ENCODE data around the gene RORC. TPM values are rescaled to one million over a fixed set of nuclear protein-coding genes. Genes with fewer than 3 reads are reported as not detected.

The RORC gene
- total RNA-seq, 1 donor from 2014 or later: 0.94 TPM

DNA sequence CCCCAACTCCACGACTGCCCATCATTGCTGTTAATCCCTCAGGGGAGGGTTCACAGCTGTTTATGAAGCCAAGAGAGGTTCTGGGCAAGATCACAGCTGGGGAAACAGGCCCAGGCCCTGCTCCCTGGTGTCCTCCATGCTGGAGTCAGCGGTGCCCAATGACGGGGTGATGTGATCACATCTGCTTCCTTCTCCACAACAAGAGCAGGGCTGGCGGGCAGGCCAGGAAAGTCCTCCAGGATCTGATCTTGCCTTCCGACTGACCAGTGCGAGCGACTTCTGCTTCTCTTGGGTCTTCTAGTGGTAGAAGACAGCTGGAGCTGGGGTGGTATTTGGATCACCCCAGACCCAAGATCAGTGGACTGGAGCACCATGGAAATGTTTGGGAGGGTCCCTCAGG, 25.4 kb downstream of the RORC start:
- peaks cover 13% of the 10 kb centered on the region for H3K27me3 Mint-ChIP-seq (ENCODE audit: low read depth)
- no peak overlapping the region for H3K4me3 Mint-ChIP-seq (ENCODE audit: low read depth)
- no peak overlapping the region for H3K27ac Mint-ChIP-seq
- DNase-seq (ENCODE audit: low spot score): no peak
- intact Hi-C loops (cut with micrococcal nuclease): no loop called here
- H3K36me3 Mint-ChIP-seq (ENCODE audit: low read depth): no peaks in the 10 kb centered on the region
- H3K9me3 Mint-ChIP-seq: no peaks in the 10 kb centered on the region
- H3K4me1 Mint-ChIP-seq (ENCODE audit: low read depth): no peaks in the 10 kb centered on the region

DNA sequence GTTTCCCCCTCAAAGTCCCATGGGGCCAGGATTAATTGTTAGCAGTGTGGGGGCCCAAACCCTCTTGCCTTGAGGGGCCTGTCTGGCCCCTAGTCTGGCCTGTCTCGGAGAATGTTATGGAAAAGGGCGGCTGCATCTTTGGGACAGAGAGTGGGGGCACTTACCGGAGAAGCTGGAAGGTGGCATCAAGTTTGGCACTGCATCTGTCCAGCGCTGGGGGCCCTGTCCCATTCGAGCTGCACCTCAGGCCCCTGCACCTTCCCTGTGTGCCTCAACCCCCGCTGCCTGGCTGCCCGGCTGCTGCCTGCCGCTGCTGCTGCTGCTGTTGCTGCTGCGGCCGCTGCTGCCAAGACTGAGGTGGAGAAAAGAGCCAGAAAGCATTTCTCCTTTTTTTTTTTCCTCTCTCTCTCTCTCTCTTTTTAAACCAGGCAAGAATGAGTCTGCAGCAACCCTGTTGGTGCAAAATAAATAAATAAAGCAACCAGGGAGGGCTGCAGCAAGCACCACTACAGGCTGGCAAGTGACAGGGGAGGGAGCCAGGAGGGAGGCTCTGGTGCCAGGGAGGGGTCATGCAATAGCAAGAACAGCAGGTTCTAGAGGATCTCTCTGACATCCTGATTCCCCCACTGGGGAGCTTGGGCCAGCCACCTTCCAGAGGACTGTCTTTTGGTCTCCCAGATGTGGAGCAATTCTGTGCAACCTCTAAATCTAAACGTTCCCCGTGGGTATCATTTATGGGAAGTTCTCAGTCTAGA, 26.4 kb downstream of the RORC start, which contains the start of gene LINGO4:
Gene LINGO4, minus strand, starts transcription at position 354 of the 755 bp plus-strand sequence. CDS start 2,715 bp downstream, outside the sequence.
- Mint-ChIP-seq H3K36me3 (ENCODE audit: low read depth) (no peaks in the 10 kb centered on the region), H3K9me3 (no peaks in the 10 kb centered on the region), H3K4me1 (ENCODE audit: low read depth) (no peaks in the 10 kb centered on the region), H3K27ac (no peak within 1 kb of the TSS), H3K4me3 (ENCODE audit: low read depth) (no peak within 1 kb of the TSS), H3K27me3 (ENCODE audit: low read depth) (peaks cover 16% of the 10 kb centered on the region)
- intact Hi-C loops (cut with micrococcal nuclease): no loop called here
- DNase-seq (ENCODE audit: low spot score): no peak

DNA sequence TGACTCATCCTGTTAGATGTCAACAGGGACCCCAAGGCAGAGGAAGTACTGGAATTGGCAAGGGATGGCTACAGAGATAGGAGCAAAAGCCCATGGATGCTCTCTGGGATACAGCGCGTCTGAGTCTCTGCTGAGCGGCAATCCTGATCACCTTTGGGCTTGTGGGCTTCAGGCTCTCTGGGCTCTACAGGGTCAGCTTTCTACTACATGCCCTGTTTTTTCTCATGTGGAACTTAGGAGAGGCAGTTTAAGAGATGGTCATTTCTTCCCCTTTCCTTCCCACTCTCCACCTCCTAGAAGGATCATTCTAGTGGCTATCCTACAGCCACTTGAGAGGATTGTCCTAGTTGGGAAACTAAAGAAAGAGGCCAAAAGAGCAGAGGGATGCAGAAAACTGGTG, 27.7 kb downstream of the RORC start:
- H3K27ac Mint-ChIP-seq: no peak overlapping the region
- no peak for DNase-seq (ENCODE audit: low spot score)
- H3K9me3 Mint-ChIP-seq: no peaks in the 10 kb centered on the region
- intact Hi-C loops (cut with micrococcal nuclease): no loop called here
- no peaks in the 10 kb centered on the region for H3K4me1 Mint-ChIP-seq (ENCODE audit: low read depth)
- no peak overlapping the region for H3K4me3 Mint-ChIP-seq (ENCODE audit: low read depth)
- H3K27me3 Mint-ChIP-seq (ENCODE audit: low read depth): peaks cover 20% of the 10 kb centered on the region
- no peaks in the 10 kb centered on the region for H3K36me3 Mint-ChIP-seq (ENCODE audit: low read depth)

DNA sequence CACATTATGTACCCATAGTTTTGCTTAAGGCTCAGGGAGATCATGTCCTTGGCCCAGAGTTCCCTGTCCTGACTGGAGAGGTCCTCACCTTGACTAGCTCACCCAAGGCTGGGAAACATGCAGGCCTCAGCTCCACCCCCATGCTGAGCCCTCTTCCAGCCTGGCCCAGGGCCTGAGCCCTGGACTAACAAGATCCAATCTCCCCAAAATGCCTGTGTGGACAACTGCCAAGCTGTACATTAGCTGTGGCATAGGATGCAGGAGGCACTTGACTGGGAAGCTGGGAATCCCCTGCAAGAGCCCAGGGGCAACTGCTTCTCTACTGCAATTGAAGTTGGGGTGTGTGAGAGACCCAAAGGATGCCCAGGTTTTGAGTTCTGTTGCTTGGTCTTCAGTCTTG, 28.4 kb downstream of the RORC start:
- no peaks in the 10 kb centered on the region for H3K4me1 Mint-ChIP-seq (ENCODE audit: low read depth)
- H3K27ac Mint-ChIP-seq: no peak overlapping the region
- DNase-seq (ENCODE audit: low spot score): no peak
- H3K9me3 Mint-ChIP-seq: no peaks in the 10 kb centered on the region
- no peaks in the 10 kb centered on the region for H3K36me3 Mint-ChIP-seq (ENCODE audit: low read depth)
- no peak overlapping the region for H3K4me3 Mint-ChIP-seq (ENCODE audit: low read depth)
- peaks cover 15% of the 10 kb centered on the region for H3K27me3 Mint-ChIP-seq (ENCODE audit: low read depth)
- intact Hi-C loops (cut with micrococcal nuclease): no loop called here

DNA sequence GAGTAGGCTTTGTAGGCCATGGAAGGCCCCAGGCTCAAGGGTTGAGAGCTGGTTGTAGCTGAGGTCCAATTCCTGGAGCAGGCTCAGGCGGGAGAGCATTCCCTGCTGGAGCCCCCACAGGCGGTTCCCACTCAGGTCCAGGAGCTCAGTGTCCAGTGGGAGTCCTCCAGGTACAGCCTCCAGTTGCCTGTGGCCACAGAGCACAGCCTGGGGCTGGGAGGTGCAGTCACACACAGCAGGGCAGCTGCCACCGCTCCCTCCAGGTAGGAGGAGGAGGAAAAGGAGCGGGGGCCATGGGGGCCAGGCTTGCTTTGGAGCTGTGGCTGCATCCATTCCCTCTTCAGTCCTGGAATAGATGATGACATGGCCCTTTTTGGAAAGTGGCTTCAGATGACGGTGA, 29.2 kb downstream of the RORC start:
- Mint-ChIP-seq H3K27me3 (ENCODE audit: low read depth) (peaks cover 12% of the 10 kb centered on the region), H3K27ac (no peak overlapping the region), H3K36me3 (ENCODE audit: low read depth) (no peaks in the 10 kb centered on the region), H3K4me1 (ENCODE audit: low read depth) (no peaks in the 10 kb centered on the region), H3K9me3 (no peaks in the 10 kb centered on the region), H3K4me3 (ENCODE audit: low read depth) (no peak overlapping the region)
- no peak for DNase-seq (ENCODE audit: low spot score)
- intact Hi-C loops (cut with micrococcal nuclease): no loop called here

DNA sequence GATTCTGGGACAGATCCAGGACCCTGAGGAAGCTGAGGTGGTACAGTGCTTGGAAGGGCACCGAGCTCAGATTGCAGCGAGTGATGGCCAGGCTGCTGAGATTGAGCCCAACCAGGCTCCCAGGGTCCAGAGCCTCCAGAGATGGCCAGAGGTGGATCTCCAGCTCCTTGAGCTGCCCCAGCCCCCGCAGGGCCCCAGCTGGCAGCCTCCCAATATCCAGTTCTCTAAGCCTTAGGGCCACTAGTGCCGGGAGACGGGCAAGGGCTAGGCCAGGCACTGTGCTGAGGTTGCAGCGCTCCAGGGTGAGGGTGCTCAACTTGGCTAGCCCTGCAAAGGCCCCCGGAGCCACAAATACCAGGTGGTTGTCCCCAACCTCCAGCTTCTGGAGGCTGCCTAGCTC, 29.8 kb downstream of the RORC start:
- no peaks in the 10 kb centered on the region for H3K9me3 Mint-ChIP-seq
- H3K27ac Mint-ChIP-seq: no peak overlapping the region
- H3K4me1 Mint-ChIP-seq (ENCODE audit: low read depth): no peaks in the 10 kb centered on the region
- no peak overlapping the region for H3K4me3 Mint-ChIP-seq (ENCODE audit: low read depth)
- H3K36me3 Mint-ChIP-seq (ENCODE audit: low read depth): no peaks in the 10 kb centered on the region
- intact Hi-C loops (cut with micrococcal nuclease): no loop called here
- no peak for DNase-seq (ENCODE audit: low spot score)
- peaks cover 12% of the 10 kb centered on the region for H3K27me3 Mint-ChIP-seq (ENCODE audit: low read depth)

DNA sequence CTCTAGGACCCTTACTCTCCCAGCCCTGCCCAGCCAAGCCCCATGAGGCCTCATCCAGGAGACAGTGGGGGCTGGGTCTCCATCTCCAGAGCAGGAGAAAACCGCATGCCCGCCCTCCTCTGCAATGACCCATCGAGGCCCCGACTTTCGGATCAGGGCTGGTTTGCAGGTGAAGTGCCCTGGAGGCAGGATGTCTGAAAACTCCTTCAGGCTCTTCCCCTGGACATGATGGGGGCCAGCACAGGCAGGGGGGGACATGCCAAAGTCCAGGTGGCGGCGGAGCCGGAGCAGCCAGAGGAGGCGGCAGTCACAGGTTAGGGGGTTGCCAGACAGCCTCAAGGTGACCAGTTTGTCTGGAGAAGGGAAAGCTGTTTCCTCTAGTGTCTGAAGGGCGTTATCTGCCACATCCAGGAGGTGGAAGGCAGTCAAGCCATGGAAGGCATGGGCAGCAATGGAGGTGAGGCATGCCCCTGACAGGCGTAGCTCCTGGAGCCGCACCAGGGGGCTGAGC, 30.2 kb downstream of the RORC start:
- no peaks in the 10 kb centered on the region for H3K36me3 Mint-ChIP-seq (ENCODE audit: low read depth)
- peaks cover 12% of the 10 kb centered on the region for H3K27me3 Mint-ChIP-seq (ENCODE audit: low read depth)
- no peaks in the 10 kb centered on the region for H3K9me3 Mint-ChIP-seq
- no peak overlapping the region for H3K4me3 Mint-ChIP-seq (ENCODE audit: low read depth)
- H3K27ac Mint-ChIP-seq: no peak overlapping the region
- no peaks in the 10 kb centered on the region for H3K4me1 Mint-ChIP-seq (ENCODE audit: low read depth)
- intact Hi-C loops (cut with micrococcal nuclease): no loop called here
- no peak for DNase-seq (ENCODE audit: low spot score)

DNA sequence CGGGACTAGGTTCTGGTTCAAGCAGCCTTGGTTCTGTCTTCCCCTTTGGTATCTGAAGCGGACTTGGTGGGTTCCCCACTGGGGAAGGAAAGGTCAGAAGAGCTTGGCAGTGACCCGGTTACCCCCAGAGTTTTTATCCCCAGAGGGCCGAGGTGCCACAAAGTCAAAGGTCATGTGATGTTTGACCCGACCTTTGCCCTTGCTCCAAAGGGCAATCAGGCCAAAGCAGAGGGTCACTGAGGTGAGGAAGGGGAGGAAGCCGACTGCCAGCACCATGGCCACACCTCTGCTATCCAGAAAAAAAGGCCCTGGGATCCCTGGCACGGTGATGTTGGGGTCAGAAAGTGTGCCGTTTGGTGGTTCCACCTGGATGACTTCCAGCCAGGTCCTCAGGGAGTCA, 30.8 kb downstream of the RORC start:
- no peak overlapping the region for H3K27ac Mint-ChIP-seq
- intact Hi-C loops (cut with micrococcal nuclease): no loop called here
- H3K36me3 Mint-ChIP-seq (ENCODE audit: low read depth): no peaks in the 10 kb centered on the region
- H3K4me3 Mint-ChIP-seq (ENCODE audit: low read depth): no peak overlapping the region
- no peak for DNase-seq (ENCODE audit: low spot score)
- peaks cover 12% of the 10 kb centered on the region for H3K27me3 Mint-ChIP-seq (ENCODE audit: low read depth)
- H3K4me1 Mint-ChIP-seq (ENCODE audit: low read depth): no peaks in the 10 kb centered on the region
- no peaks in the 10 kb centered on the region for H3K9me3 Mint-ChIP-seq

DNA sequence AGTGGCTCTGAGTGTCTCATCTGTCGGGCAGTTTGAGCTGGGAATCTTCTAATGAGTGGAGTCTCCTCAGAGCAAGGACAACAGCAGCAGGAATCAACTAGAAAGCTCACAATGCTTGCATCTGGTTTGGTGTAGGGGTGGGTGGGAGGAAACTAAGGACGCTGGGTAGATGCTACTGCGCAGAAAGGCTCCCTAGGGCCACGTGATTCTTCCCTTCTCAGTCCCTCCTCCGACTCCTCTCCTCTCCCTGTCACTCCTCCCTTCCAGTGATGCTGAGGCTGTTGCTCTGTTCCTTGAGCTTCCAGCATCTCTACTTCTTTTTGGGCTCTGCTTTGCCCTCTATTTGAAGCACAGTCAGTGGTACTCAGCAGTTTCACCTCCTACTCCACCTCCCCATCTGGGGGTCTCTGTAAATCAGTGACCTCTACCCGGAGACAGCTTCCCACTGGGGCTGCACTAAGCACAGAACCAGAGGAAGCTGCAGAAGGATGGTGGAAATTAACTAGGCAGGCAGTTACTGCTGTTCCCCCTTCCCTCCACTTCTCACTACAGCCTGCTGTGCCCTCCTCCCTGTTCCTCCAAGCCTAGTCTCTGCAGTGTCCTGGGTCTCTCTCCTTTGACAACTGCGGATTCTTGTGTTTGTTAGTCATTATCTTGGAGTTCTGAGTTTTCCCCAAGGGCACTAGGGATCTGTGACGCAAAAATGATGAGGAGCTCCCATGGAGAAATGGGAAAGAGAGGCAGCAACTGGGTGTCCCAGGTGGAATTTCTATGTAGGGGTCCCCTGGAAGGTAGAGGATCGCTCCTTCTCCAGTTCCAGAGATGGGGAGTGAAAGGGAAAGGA, 32.2 kb downstream of the RORC start:
- H3K9me3 Mint-ChIP-seq: no peaks in the 10 kb centered on the region
- no peak overlapping the region for H3K27ac Mint-ChIP-seq
- H3K4me1 Mint-ChIP-seq (ENCODE audit: low read depth): no peaks in the 10 kb centered on the region
- H3K36me3 Mint-ChIP-seq (ENCODE audit: low read depth): no peaks in the 10 kb centered on the region
- H3K27me3 Mint-ChIP-seq (ENCODE audit: low read depth): peaks cover 7% of the 10 kb centered on the region
- intact Hi-C loops (cut with micrococcal nuclease): no loop called here
- DNase-seq (ENCODE audit: low spot score): no peak
- no peak overlapping the region for H3K4me3 Mint-ChIP-seq (ENCODE audit: low read depth)

DNA sequence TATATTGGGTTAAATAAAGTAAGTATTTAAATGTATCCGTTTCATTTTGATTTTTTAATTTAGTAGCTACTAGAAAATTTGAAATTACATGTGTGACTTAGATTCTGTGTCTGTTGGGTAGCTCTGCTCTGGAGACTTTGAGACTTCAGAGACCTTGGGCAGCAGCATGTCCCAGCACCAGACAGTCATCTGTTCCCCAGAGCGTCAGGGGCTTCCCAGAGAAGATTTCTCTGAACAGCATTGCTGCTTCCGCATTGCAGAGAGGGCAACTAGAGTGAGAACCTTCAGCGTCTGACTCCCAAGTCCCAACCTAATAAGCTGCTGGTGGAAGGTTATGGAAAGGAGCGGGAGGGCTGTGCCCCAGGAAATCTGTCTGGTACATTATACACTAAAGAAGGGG, 33.0 kb downstream of the RORC start:
- H3K9me3 Mint-ChIP-seq: no peaks in the 10 kb centered on the region
- no peaks in the 10 kb centered on the region for H3K4me1 Mint-ChIP-seq (ENCODE audit: low read depth)
- intact Hi-C loops (cut with micrococcal nuclease): no loop called here
- no peak overlapping the region for H3K27ac Mint-ChIP-seq
- peaks cover 7% of the 10 kb centered on the region for H3K27me3 Mint-ChIP-seq (ENCODE audit: low read depth)
- no peak overlapping the region for H3K4me3 Mint-ChIP-seq (ENCODE audit: low read depth)
- no peak for DNase-seq (ENCODE audit: low spot score)
- H3K36me3 Mint-ChIP-seq (ENCODE audit: low read depth): no peaks in the 10 kb centered on the region

DNA sequence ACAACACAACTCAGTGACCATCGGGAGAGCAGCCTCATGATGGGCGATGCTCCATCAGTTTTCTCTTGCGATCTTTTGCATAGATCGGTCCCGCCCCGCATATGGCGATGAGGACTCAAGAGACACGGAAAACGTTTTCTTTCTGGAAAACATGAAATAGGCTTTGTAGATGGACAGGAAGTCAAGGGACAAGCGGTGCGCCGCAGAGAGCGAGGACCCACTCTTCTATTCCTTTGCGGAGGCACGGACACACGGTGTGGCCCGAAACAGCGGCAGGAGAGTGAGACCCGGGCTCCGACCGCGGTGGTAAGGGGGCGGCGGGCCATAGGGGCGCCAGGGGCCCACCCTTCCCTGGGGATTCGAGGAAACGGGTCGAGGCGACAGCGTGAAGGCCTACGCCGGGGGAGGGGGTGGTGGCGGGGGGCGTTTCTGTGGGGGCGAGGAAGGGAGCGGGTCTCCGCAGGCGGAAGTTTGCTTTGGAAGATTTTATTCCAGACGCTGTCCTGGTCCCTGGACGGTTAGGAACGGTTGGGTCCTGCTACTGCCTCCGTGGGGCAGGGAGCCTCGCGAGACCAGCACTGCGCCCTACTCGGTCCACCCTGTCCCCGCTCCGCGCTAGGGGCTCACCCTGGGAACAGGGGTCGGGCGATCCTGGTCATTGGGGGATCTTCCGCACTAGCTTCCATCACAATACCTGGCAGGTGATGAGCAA, 40.5 kb downstream of the RORC start:
- intact Hi-C loops (cut with micrococcal nuclease): loop anchor here (1.0 to 5.0 kb wide), 4 partner anchors 28 to 509 kb away; partner anchors contain the start of genes C2CD4D, MRPL9, POGZ and ZNF687
- peaks cover 2% of the 10 kb centered on the region for H3K36me3 Mint-ChIP-seq (ENCODE audit: low read depth)
- H3K4me1 Mint-ChIP-seq (ENCODE audit: low read depth): peaks cover 24% of the 10 kb centered on the region
- no peaks in the 10 kb centered on the region for H3K9me3 Mint-ChIP-seq
- peaks cover 1% of the 10 kb centered on the region for H3K27me3 Mint-ChIP-seq (ENCODE audit: low read depth)
- H3K27ac Mint-ChIP-seq: peak overlapping the region; percentile 91
- peak overlapping the region; percentile 99 for H3K4me3 Mint-ChIP-seq (ENCODE audit: low read depth)
- DNase-seq (ENCODE audit: low spot score): no peak

DNA sequence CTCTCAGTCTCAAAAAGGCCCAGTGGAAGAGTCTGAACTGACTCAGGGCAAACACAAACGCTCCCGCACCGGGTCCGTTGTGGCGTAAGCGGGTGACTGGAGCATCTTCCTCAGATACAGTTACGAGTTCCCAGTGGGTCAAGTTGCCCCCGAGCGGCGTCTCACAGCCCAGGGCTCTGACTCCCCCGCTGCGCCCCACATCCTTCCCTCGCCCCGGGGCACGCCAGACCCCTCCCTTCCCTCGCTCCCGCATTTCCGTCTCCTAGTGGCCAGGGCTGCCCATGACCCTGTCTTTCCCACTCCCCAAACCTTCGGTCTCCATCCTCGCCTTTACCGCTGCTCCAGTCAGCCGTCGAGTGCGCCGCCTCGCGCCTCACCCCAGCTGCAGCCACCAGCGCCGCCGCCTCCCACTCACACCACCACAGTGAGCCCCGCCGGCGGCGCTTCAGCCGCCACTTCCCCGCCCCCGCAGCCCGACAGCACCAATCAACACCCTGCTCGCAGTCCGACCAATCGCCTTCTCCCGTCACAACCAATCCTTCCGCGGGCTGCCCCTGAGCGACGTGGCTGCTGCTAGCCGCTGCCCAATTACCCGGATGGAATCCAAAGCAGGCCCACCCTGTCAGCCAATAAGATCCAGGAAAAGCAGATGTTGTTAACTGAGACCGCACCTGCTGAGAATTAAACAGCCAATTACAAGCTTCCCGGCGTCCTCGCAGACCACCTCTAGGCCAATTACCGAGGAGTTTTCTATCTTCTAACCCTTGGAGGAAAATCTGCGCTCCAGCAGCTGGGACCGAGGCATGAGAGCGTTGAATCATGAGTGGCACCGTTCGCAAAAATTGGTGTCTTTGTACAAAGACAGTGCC, 41.3 kb downstream of the RORC start, which contains the start of gene TDRKH:
Gene TDRKH, minus strand, starts transcription at position 430 of the 869 bp plus-strand sequence. CDS start 7,478 bp downstream, outside the sequence.
- Mint-ChIP-seq H3K27ac (peak within 1 kb of the TSS; percentile 91), H3K4me3 (ENCODE audit: low read depth) (peak within 1 kb of the TSS; percentile 99), H3K9me3 (no peaks in the 10 kb centered on the region), H3K4me1 (ENCODE audit: low read depth) (peaks cover 24% of the 10 kb centered on the region), H3K27me3 (ENCODE audit: low read depth) (peaks cover 1% of the 10 kb centered on the region), H3K36me3 (ENCODE audit: low read depth) (peaks cover 2% of the 10 kb centered on the region)
- intact Hi-C loops (cut with micrococcal nuclease): loop anchor here (1.0 to 5.0 kb wide), 4 partner anchors 27 to 508 kb away; partner anchors contain the start of genes C2CD4D, MRPL9, POGZ and ZNF687
- peak; percentile 99 for DNase-seq (ENCODE audit: low spot score)
